ENCODE data around the gene NSG1.

NSG1 gene

GRCh38 chr4:4413373-4413725 lies 26.4 kb downstream of the NSG1 start:
- Mint-ChIP-seq H3K4me3 (no peak overlapping the region), H3K36me3 (ENCODE audit: low read depth) (peaks cover 18% of the 10 kb centered on the region), H3K4me1 (peaks cover under 1% of the 10 kb centered on the region), H3K9me3 (no peaks in the 10 kb centered on the region), H3K27ac (no peak overlapping the region), H3K27me3 (ENCODE audit: low read depth, poor library complexity) (peaks cover 2% of the 10 kb centered on the region)
- TF ChIP-seq CTCF (IDR thresholded peaks at IDR 0.05) = no peak
- no peak for DNase-seq

GRCh38 chr4:4413806-4414205 lies 26.9 kb downstream of the NSG1 start:
- H3K27me3 Mint-ChIP-seq (ENCODE audit: low read depth, poor library complexity) = peaks cover 2% of the 10 kb centered on the region
- no peak for DNase-seq
- peaks cover 23% of the 10 kb centered on the region for H3K36me3 Mint-ChIP-seq (ENCODE audit: low read depth)
- H3K27ac Mint-ChIP-seq = no peak overlapping the region
- TF ChIP-seq CTCF (IDR thresholded peaks at IDR 0.05) = no peak
- no peak overlapping the region for H3K4me3 Mint-ChIP-seq
- peaks cover 4% of the 10 kb centered on the region for H3K4me1 Mint-ChIP-seq
- no peaks in the 10 kb centered on the region for H3K9me3 Mint-ChIP-seq

GRCh38 chr4:4415107-4415805 lies 28.4 kb downstream of the NSG1 start:
- Mint-ChIP-seq H3K4me1 (peaks cover 11% of the 10 kb centered on the region), H3K4me3 (no peak overlapping the region), H3K27ac (no peak overlapping the region), H3K9me3 (no peaks in the 10 kb centered on the region), H3K36me3 (ENCODE audit: low read depth) (peaks cover 33% of the 10 kb centered on the region), H3K27me3 (ENCODE audit: low read depth, poor library complexity) (no peaks in the 10 kb centered on the region)
- no peak for TF ChIP-seq CTCF (IDR thresholded peaks at IDR 0.05)
- no peak for DNase-seq

GRCh38 chr4:4415806-4416805 lies 29.2 kb downstream of the NSG1 start:
- H3K27me3 Mint-ChIP-seq (ENCODE audit: low read depth, poor library complexity) = peaks cover 2% of the 10 kb centered on the region
- peak overlapping the region; percentile 10 for H3K27ac Mint-ChIP-seq
- peaks cover 38% of the 10 kb centered on the region for H3K36me3 Mint-ChIP-seq (ENCODE audit: low read depth)
- H3K4me1 Mint-ChIP-seq = peaks cover 11% of the 10 kb centered on the region
- H3K9me3 Mint-ChIP-seq = no peaks in the 10 kb centered on the region
- H3K4me3 Mint-ChIP-seq = no peak overlapping the region
- TF ChIP-seq CTCF (IDR thresholded peaks at IDR 0.05) = no peak
- no peak for DNase-seq

- Mint-ChIP-seq H3K9me3 (no peaks in the 10 kb centered on the region), H3K27me3 (ENCODE audit: low read depth, poor library complexity) (peaks cover 4% of the 10 kb centered on the region), H3K36me3 (ENCODE audit: low read depth) (peaks cover 46% of the 10 kb centered on the region), H3K4me1 (peaks cover 11% of the 10 kb centered on the region), H3K4me3 (no peak overlapping the region), H3K27ac (no peak overlapping the region)
- DNase-seq = no peak
- no peak for TF ChIP-seq CTCF (IDR thresholded peaks at IDR 0.05)
Measured at GRCh38 chr4:4416981-4417380, 30.1 kb downstream of the NSG1 start.
